Bone marrow (tissue), 2 donors: Measurements from ENCODE around the gene BPIFB1.

Experiments used
- DNase-seq, 2 donors: peaks; one replicate each; lab custom pipeline; 2025; lab: John Stamatoyannopoulos, UW

Gene BPIFB1

DNA sequence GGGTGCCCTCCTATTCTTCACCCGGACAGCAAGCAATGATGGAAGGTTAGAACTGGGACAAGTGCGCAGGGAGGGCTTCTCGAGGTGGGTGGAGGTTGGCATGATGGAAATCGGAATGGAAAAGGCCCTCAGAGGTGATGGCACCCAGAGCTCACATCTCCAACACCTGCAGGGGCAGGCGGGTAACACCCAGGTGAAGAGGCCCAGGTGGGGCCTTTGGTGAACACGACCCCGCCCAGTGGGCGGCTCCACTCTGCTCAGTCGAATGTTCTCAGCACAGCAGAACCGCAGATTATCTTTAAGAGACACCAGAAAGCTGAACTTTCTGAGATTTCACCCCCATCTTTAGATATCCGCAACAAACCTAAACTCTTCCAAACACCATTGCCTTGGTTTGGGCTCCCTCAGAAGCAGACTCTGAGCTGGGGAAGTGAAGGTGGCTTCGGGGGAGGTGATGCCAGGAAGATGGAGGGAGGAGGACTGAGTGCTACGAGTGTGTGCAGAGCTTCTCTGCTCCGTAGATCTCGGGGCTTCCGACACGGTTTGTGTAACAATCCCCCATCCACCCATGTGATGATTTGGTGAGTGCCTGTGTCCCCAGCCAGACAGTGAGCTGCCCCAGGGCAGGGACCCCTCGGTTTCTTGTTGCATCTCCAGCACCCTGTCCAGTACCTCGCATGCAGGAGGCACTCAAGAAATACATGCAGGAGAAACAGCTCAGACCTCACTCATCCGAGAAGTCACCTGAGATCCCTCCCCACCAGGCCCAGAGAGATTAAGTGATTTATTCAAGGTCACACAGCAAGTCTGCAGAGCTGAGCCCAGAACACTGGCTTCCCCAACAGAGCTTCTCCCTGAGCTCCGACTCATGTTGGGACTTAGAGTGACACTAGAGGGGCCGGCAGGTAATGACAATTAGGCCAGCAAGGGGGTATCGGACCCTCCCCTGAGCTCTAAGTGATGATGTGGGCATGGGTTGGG is 45.4 kb downstream of the BPIFB1 start:
- no peak for DNase-seq

DNA sequence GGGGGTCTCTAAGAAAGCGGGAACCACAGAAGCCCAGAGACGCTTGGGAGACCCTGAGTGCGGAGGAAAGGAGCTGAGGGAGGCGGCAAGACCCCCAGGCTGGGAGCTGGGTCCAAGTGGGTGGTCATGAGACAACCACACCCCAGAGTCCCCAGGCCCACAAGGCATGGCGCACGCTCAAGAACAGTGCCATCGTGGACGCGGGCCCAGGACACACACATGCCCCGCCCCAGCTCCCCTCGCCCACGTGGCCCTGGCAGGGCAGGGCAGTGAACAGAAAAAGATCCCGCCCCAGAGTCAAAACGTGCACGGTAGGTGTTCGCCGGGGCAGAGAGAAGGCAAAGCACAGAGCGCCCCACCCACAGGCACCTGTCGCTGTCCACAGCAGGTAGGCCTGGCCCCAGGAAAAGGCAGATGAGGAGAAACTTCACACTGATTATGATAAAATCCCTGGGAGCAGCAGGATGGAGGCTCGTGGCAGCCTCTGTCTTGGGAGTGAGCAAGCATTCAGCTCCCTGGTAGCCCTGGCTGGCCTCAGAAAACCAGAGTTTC is 50.0 kb downstream of the BPIFB1 start:
- DNase-seq: no peak

DNA sequence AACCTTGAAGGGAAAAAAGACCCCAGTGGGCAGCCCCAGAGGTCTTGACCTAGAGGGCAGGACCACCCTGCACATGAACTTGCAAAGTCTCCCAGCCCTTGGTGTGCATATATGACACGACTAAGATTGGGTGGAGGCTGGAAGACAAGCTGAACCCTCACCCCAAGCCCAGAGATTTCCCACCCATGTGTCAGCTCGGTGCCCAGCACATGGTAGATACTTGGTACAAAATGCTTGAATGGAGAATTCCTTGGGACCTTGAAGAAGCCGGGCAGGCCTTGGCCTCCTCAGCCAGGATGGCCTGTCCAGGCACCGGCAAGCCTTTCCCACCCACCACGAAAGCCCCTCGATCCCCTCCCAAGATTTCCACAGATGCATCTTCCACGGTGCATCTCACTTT is 50.6 kb downstream of the BPIFB1 start:
- no peak for DNase-seq

DNA sequence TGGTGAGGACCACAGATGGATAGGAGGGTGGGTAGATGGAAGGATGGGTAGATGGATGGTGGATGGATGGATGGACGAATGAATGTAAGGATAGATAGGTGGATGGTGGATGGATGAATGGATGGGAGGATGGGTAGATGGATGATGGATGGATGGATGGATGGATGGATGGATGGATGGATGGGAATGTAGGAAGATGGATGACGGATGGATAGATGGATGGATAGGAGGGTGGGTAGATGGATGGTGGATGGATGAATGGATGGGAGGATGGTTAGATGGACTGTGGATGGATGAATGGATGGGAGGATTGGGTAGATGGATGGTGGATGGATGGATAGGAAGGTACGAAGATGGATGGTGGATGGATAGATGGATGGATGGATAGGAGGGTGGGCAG is 51.1 kb downstream of the BPIFB1 start:
- no peak for DNase-seq

DNA sequence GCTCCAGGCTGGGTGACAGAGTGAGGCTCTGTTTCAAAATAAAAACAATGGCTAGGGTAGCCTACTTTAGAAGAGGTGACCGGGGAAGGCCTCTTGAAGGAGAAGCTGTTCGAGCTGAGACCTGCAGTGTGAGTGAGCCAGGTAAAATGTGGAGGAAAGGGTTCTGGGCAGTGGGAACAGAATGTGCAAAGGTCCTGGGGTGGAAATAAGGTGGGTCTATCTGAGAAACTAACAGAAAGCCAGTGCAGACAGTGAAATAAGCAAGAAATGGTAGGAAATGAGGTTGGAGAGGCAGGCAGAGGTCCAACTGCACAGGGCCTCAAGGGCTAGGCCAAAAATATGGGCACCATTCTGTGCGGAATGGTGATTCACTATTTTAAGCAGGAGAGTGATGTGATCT is 53.4 kb downstream of the BPIFB1 start:
- no peak for DNase-seq

DNA sequence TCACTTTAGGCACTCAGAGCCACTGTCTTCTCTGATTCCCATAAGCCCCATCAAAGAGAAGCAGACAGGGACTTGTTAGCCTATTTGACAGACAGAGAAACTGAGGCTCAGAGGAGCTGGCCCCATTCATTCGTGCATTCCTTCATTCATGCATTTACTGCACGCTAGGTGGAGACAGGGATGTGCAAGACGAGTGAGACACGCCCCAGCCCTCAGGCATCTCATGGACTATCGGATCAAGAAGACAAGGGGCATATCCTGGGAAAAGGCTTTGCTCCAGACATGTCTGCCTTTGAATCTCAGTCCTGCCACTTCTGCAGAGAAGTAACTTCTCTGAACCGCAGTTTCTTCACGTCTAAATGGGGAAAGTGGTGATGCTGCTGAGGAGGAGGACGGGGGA is 54.1 kb downstream of the BPIFB1 start:
- DNase-seq: no peak

DNA sequence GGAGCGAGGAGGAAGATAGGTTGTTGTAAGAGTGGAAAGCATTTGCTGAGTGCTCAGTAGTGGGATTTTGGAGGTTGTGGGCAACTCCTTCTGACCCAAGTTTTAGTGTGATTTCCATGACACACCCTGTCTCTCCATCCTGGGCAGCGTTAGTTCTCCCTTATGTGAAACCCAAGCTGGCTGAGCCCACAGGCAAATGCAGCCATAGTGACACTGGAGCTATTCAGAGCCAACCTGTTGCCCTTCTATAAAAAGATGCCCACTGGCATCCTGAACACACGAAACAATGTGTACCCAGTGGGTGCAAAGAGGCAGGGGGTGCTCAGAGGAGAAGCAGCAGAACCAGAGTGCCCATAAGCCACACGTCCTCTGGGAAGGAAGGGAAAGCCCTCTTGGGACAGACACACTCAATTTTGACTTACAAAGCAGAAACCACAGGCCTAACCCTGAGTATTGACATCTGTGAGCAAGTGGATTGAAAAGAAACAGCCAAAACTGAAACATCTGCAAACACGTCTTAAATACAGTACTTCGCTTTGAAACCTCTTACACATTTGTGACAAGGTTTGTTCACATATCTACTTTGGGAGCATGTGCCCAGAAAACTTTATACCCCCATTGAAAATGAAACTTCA is 54.6 kb downstream of the BPIFB1 start:
- no peak for DNase-seq

DNA sequence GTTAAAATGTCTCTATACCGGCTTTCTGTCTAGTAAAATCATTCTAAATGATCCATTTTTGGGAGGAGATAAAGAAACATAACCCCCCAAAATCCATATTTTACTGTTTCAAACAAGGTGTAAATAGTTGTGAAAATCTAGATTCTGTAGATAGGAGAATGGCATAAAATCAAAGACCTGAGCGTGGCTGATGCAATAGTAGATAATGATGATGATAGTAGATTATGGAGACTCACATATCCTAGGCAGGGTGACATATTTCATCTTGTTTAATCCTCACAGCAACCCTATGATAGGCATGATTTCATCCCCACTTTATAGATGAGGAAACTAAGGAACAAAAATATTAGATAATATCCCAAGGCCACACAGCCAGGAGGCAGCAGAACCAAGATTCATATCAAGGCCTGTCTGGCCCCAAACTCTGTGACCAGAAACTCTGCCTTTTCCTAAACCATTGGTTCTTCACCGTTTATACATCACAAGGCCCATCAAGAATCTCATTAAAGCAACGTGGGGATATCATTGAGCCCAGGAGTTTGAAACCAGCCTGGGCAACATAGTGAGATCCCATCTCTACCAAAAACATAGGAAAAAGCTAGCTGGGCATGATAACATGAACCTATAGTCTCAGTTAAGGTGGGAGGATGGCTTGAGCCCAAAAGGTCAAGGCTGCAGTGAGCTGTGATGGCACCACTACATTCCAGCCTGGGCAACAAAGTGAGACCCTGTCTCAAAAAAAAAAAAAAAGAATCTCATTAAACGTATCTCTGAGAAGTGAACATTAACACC is 55.6 kb downstream of the BPIFB1 start:
- DNase-seq: no peak

DNA sequence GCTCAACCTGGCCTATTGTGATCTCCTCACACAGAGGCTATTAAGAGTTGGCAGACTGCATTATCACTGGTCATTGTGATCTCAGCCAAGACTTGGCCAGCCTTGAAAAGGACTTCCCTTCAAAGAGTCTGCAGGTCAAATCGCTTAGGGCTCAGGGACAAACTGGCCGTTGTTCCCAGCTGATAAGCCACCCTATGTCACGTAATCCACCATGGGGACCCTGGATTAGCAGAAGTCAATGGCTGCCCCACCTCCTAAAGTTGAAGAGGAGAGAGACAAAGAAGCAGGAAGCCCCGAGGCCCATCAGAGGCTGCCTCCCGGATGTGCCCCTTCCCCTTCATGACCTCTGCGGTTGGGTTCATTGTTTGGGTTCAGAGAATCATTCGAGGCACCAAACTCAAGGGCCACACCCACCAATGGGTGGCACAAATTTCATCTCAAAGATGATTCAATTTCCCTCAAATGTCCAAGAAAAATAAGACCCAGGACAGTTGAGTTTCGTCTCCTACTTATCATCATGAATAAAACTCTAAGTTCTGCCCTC is 56.6 kb downstream of the BPIFB1 start:
- DNase-seq: no peak

DNA sequence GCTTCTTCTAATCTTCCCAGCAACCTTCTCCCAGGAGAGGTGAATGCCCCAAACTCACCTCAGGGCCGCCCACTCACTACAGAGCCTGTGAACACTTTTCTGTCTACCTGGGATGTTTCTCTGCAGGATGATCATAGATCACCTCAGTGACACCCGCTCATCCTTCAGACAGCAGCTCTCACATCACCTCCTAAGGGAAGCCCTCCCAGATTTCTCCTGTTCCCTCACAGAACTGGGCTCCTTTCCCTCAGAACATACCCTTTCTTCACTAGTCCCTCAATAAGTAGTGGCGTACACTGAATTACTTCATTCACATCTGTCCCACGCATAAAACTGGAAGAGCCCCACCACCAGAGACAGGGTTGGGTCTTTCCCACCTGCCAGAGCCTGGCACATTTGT is 60.5 kb downstream of the BPIFB1 start:
- no peak for DNase-seq

DNA sequence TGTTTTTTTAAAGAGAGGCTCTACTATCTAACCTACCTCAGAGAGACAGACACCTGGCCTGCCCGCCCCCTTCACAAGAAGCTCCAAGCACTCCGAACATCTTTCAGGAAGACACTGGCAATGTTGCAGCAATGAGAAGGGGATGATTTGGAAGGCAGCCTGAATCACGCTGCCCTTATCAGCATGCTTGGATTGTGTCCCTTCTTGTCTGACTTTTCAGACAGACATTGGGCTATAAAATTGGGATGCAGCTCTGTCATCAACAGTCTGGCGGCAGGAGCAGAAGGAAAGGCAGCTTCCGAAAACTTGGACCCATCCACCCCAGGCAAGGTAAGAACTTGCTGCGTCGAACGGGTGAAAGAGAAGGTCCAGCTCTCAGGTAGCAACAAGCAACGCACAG is 62.3 kb downstream of the BPIFB1 start:
- DNase-seq: no peak

DNA sequence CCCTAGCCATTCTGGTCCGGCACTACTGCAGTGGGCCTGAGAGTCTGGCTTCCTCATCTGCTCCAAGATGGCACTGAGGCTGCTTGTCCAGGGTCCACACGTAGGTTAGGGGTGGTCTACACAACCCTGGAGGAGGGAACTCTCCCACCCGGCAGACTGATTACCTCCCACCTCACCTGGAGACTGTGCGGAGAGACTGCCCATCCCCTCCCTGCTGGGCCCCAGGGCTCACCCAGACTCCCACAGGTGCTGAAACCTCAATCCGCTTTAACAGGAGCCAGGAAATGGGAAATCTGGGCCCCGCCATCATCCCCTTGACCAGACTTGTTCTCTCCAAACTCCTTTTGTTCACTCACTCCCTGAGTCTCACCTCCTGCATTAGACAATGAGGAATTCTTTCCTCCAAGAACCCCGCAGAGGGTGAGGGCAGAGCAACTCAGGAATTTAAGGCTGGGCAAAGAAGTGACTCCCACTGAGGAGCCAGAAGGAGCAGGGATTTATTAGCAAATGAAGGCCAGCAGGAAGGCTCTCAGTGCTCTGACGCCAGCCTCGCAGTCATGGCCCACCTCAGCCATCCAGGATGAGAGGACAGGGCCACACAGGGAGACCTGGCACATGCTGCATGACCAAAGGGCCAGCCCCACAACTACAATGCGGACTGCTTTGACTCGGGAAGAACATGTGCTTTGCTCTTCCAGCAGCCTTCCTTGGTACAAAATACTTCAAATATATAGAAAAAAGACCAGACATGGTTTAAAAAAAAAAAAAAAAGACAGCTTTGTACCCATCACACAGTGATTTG is 65.3 kb downstream of the BPIFB1 start:
- no peak for DNase-seq

DNA sequence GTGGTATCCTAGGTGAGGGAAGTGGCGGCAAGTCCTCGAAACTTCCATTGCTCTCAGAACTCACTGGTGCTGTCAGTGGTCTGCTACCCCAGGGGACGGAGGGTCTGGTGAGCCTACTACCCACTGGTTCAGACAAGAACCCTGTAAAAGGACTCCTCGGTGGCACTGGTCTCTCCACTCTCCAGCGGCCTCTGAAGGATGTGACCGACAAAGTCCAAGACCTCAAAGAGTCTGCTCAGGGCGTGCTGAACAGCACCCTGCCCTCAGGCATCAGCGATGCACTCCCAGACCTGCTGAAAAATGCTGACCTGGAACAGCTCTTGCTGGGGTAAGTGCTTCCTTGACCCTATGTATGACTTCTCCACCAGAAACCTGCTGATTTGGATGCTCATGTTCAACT is 66.5 kb downstream of the BPIFB1 start:
- DNase-seq: no peak

DNA sequence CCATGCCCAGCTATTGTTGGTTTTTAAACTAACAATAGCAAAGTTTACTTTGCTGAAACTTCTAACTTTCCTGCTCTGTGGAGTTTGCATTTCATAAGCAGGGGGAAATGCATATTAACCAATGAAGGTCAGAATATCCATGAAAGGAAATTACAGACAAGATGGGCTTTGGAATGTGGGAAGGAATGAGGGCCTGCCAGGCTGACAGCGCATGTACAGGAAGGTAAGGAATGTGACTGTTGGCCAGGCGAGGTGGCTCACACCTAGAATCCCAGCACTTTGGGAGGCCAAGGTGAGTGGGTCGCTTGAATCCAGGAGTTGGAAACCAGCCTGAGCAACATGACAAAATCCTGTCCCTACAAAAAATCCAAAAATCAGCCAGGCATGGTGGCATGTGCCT is 68.7 kb downstream of the BPIFB1 start:
- no peak for DNase-seq

DNA sequence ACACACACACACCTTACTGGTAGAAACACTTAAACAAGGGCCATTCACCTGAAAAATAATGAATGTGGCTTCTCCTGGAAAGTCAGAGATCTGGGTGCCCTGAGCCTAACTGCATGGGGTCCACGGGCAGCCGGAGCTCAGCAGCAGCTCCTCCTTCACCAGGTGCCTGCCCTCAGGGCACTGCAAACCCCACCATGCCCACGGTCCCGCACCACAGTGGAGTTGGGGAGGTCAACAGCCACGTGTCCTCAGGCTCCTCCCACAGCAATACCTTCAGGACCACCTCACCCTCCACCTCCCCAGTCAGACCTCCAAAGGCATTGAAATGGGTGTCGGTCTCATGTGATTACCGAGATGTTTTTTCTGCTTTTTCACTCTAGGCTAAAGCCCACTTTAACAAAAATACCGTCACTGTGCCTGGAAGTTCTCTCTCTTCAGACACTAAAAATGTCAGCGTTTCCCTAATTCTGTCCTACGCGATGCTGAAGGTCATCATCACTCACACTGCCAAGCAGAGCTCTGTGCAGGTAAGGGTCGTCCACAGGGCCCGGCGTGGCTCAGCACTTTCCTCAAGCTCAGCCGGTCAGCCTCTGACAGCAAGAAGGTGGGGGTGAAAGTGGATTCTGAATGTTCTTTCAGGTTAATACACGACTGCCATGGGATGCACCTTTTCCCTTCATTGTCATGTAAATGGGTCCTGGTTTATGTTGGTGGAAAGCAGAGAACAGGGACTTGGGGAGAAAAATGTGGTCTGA is 69.4 kb downstream of the BPIFB1 start:
- DNase-seq: no peak

DNA sequence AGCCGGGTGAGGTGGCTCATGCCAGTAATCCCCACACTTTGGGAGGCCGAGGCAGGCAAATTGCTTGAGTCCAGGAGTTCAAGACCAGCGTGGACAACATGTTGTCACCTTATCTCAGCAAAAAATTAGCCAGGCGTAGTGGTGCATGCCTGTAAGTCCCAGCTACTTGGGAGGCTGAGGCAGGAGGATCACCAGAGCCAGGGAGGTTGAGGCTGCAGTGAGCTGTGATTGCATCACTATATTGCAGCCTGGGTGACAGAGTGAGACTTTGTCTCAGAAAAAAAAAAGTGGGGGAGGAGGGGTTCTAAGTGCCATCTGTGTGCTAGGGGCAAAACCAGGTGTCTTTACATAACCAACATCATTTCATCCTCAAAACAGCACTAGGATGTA is 70.0 kb downstream of the BPIFB1 start:
- no peak for DNase-seq
